ENCODE data around the gene RBCK1. TPM values are rescaled to one million over a fixed set of nuclear protein-coding genes. Genes with fewer than 3 reads are reported as not detected.

Gene RBCK1
- total RNA-seq, 4 donors from 2014 or later, result 75.7 to 85.6 (median 80.7) TPM

DNA sequence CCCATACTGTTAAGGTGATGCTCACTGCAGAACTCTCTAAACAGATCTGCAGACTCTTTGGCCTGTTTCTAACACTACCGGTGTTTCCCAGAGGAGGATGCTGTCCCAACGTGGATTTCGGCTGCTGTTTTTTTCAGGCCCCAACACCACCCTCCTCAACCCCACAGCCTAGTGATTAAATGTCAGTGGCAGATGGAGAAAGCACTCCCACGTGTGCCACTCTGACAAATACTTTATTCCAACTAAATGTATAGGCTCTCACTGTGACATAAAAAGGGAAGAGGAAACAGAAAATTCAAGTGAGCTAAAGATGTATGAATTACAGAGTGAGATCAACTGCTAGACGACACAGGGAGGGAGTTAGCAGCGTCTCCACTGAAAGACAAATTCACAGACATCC, 50.7 kb downstream of the RBCK1 start:
- Histone ChIP-seq H3K27ac (replicated peaks in 1 of 4) (peak overlapping the region in 1 of 4 donors; percentile 27), H3K27me3 (no peaks in the 10 kb centered on the region), H3K4me3 (no peak overlapping the region), H3K9me3 (no peaks in the 10 kb centered on the region), H3K4me1 (peaks cover 33 to 59% (median 43%) of the 10 kb centered on the region in 4 donors), H3K36me3 (no peaks in the 10 kb centered on the region)
- DNase-seq (ENCODE audit: extremely low spot score), result no peak
- intact Hi-C loops (cut with DNase I), result loop anchor here (5.0 kb wide), 1 partner anchor 194 kb away; the partner anchor contains the start of gene SRXN1
- TF ChIP-seq CTCF (IDR thresholded peaks at IDR 0.05), result no peak
- no peak for TF ChIP-seq POLR2AphosphoS5 (IDR thresholded peaks at IDR 0.05)
- TF ChIP-seq POLR2A (IDR thresholded peaks at IDR 0.05; ENCODE audit: low read depth), result no peak
- TF ChIP-seq EP300 (IDR thresholded peaks at IDR 0.05), result no peak
- WGBS, result 34% methylated on average over 6 of the region's 6 CpGs

DNA sequence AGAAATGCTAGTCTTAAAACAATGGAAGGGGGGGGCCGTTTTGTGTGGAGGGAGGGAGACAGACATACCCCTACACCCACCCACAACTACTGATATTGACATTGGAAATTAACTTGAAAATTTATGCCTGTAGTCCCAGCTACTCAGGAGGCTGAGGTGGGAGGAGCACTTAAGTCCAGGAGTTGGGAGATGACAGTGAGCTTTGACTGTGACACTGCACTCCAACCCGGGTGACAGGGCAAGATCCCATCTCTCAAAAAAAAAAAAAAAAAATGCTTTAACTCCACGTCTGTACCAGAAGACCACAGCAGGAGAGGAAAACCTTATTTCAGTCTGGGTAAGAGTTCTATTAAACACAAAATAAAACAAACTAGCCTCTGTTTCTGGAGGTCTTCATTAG, 52.1 kb downstream of the RBCK1 start:
- Histone ChIP-seq H3K27ac (replicated peaks in 1 of 4) (peak overlapping the region in 1 of 4 donors; percentile 25), H3K4me3 (peak overlapping the region in 1 of 4 donors; percentile 86), H3K27me3 (no peaks in the 10 kb centered on the region), H3K4me1 (peaks cover 33 to 53% (median 43%) of the 10 kb centered on the region in 4 donors), H3K36me3 (no peaks in the 10 kb centered on the region), H3K9me3 (no peaks in the 10 kb centered on the region)
- WGBS, result 43% methylated on average over 3 of the region's 3 CpGs
- DNase-seq (ENCODE audit: extremely low spot score), result no peak
- no peak for TF ChIP-seq EP300 (IDR thresholded peaks at IDR 0.05)
- no peak for TF ChIP-seq CTCF (IDR thresholded peaks at IDR 0.05)
- no peak for TF ChIP-seq POLR2AphosphoS5 (IDR thresholded peaks at IDR 0.05)
- TF ChIP-seq POLR2A (IDR thresholded peaks at IDR 0.05; ENCODE audit: low read depth), result no peak
- intact Hi-C loops (cut with DNase I), result loop anchor here (5.0 kb wide), 1 partner anchor 53 kb away; the partner anchor contains the start of gene RBCK1

DNA sequence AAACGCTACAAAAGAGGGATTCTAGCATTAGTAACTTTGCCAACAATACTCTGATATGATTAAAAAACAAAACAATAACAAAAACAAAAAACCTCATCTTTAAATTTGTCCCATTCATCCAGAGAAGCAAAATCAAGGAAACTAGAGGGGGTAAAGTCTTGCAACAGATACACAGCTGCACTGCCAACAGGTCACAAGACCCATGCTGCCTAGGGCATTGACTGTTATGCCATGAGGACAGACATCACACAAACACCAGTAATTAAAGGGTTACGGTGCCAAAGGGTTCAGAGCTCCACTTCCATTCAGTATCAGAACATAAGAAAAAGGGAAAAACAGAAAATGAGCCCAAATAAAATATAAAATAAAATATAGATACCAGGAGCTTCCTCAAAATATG, 52.6 kb downstream of the RBCK1 start:
- intact Hi-C loops (cut with DNase I), result loop anchor here (5.0 kb wide), 1 partner anchor 53 kb away; the partner anchor contains the start of gene RBCK1
- no peaks in the 10 kb centered on the region for H3K9me3 ChIP-seq
- no peaks in the 10 kb centered on the region for H3K27me3 ChIP-seq
- H3K27ac ChIP-seq (replicated peaks in 1 of 4), result peak overlapping the region in 2 of 4 donors; percentile 25 to 89
- H3K4me3 ChIP-seq, result peak overlapping the region in 3 of 4 donors; percentile 68 to 86 (median 85)
- no peak for DNase-seq (ENCODE audit: extremely low spot score)
- peaks cover 33 to 53% (median 43%) of the 10 kb centered on the region in 4 donors for H3K4me1 ChIP-seq
- no peaks in the 10 kb centered on the region for H3K36me3 ChIP-seq
- no peak for TF ChIP-seq POLR2A (IDR thresholded peaks at IDR 0.05; ENCODE audit: low read depth)
- no peak for TF ChIP-seq POLR2AphosphoS5 (IDR thresholded peaks at IDR 0.05)
- TF ChIP-seq CTCF (IDR thresholded peaks at IDR 0.05), result no peak
- no peak for TF ChIP-seq EP300 (IDR thresholded peaks at IDR 0.05)
- WGBS, result 48% methylated on average over 2 of the region's 2 CpGs

GRCh38 chr20:461254-462198, 53.4 kb downstream of the RBCK1 start:
- Histone ChIP-seq H3K9me3 (no peaks in the 10 kb centered on the region), H3K27ac (replicated peaks in 1 of 4) (peak overlapping the region; percentile 89 to 98 (median 96)), H3K4me3 (peak overlapping the region; percentile 68 to 86 (median 76)), H3K27me3 (no peaks in the 10 kb centered on the region), H3K36me3 (no peaks in the 10 kb centered on the region), H3K4me1 (peaks cover 33 to 53% (median 43%) of the 10 kb centered on the region in 4 donors)
- no peak for DNase-seq (ENCODE audit: extremely low spot score)
- TF ChIP-seq POLR2AphosphoS5 (IDR thresholded peaks at IDR 0.05), result no peak
- no peak for TF ChIP-seq CTCF (IDR thresholded peaks at IDR 0.05)
- TF ChIP-seq EP300 (IDR thresholded peaks at IDR 0.05), result no peak
- TF ChIP-seq POLR2A (IDR thresholded peaks at IDR 0.05; ENCODE audit: low read depth), result no peak
- WGBS, result 17% methylated on average over 25 of the region's 60 CpGs
- intact Hi-C loops (cut with DNase I), result loop anchor here (2.0 to 5.0 kb wide), 2 partner anchors 54 to 113 kb away; partner anchors contain the start of gene RBCK1

Measured in esophagus muscularis mucosa (tissue), 4 donors.